Measurements from ENCODE around the gene CNTNAP5.

CNTNAP5 gene

DNA sequence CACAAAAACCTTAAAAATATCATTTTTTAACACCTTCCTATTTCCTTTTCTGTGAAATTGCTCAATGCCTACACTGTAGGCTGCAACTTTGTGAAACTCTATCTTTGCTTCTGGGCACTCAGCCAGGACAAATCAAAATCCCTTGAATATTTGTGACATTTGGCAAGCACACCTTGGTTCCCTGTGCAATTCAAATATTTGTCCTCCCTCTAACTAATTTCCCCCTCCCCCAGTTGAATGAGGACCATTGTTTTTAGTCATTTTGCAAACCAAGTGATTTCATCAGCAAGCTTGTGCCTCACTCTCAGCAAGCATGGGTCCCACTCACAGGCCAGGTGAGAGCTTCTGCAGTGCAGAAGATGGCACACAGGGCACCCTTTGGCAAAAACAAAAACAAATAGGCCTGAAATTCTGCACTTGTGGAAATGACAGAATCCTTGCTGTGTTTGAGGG, 541.5 kb downstream of the CNTNAP5 start:
- peak; percentile 68 for DNase-seq

DNA sequence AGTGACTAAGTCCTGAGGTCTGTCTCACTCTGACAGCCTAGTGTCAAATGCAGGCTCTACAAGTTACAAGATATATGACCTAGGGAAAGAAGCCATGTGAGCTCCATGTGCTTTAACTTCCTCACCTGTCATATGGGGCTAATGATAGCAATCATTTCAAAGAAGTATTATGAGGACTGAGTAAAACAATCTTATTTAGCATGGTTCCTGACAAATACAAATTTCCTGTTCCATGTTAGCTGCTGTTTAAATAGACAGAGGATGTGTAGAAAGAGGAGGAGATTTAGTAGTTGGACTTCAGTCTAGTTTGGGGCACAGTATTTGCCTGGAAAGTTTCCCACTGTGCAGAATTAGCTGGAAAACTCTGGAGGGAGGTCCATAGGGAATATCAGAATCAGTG, 545.8 kb downstream of the CNTNAP5 start:
- no peak for DNase-seq

DNA sequence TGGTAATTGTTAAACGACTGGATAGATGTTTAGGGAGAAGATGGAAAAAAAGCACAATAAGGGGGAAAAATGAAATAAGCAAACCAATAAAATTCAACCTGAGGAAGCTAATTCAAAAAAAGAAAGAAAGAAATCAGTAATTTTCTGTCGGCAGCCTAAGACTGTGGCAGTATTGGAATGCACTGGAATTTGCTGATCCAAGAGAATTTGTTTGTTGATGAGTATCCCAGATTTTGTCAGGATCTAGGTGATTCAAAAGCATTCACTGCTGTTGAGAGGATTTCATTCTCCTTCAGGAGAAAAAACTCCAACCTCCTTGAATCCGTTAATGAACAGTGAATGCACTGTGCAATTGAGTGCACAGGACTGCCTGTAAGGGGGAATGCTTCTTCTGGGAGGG, 546.7 kb downstream of the CNTNAP5 start:
- no peak for DNase-seq

DNA sequence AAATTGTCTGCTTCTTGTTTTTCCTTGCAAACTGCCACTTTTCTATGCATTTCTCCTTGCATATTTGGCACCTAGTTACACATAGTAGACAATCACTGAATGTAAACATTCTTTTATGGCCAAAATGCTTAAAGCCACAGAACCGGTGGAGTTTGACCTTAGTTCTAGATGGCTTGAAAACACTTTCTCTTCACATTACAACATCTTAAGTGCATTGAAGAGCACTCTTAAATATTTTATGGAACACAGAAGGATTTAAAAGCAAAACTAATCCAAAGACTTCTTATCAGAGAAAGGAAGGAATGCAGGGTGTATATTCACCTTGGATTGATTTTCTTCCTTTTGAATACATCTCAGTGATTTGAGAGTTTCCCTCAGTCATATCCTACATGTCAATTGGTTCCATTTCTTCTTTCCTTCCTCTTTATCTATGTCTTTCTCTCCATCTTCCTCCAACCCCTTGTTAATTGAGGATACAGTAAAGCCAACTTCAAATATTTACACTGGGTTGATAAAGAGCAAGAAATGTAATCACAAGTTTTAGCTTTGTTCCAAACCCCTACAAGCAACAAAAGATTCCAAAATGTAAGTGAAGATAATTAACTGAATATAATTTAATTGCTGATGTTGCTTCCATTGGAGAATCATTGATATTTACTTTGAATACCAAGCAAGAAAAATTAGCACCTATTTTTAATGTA, 548.0 kb downstream of the CNTNAP5 start:
- DNase-seq, result no peak

DNA sequence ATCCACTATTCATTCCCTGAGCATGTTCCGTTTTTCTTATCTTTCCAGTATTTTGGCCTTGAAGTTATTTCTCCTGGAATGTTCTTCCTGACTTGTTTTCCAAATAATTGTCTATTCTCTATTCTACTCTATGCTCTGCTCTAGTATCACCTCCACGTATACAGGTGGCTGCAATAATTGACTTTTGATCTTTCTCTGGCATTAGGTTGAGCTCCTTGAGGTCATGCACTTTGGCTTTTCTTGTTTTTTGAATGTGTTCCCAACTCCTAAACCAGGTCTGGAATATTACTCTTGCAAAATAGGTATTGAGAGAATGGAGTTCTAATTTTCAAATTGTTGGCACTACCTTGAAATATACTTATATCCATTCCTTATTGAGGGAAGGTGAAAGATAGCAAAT, 550.4 kb downstream of the CNTNAP5 start:
- DNase-seq, result no peak

DNA sequence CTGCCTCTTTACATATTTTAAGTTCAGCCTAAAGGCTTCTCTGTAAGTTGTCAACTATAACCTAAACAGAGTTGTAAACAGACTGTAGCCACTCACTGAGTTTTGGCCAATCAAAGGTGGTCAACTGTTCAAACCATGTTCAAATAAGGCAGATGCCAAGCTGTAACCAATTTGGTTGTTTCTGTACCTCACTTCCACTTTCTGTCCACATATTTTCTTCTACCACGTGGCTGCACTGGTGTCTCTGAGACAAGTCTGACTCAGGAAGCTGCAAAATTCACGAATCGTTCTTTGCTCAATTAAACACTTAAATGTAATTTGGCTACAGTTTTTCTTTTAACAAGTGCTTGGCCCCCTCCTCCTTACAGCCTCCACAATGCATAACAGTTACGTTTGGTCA, 555.2 kb downstream of the CNTNAP5 start:
- DNase-seq, result no peak

DNA sequence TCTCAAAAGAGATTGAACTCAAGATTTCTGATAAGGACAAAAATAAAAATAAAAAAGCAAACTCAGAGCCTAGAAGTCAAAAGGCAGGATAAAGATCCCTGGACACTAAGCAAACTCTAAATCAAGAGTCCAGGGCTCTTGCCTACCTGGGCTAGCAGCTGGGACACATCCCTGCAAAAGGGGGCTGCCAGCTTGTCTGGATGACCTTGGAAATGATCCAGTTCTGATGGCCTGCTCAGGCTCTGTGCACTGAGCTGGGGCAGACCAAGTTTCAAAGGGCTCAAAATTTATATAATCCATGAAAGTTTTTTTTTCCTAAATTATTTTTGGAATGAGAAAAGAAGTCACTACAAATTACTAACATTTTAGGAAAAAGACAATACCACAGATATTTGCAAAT, 557.3 kb downstream of the CNTNAP5 start:
- no peak for DNase-seq

DNA sequence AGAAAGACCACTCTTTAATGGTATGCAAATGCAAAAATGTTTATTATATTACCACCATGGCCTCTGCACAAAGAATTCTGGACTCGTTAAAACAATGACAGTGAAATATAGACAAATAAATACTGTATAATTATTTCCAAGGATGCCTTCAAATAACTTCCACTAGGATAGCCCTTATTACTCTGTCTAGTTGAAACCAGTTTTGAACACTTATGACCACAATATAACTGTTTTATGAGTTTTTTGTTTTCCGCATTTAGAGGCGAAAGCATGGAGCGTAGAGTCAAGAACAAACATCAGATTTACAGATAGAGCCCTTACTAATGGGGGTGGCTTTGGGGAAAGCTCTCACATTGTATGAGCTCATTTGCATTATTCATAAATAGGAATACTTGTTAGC, 559.5 kb downstream of the CNTNAP5 start:
- DNase-seq, result no peak

DNA sequence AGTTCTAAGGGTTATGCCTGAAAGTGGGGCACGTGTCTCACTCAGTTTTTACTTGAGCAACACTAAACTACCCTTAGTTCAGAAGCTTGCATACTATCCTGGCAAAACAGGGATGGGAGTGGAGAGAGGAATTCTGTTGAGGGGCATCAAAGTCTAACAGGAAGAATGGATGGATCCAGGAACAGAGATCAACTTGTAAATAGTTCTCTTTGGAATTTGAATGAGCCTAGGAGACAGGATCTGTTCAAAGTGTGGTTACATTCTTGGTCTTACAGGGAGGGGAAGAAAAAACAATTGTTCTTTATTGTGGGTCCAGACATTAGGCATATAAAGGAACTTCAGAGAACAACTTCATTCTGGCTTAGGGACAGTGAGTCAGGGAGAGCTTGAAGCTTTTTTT, 560.2 kb downstream of the CNTNAP5 start:
- DNase-seq, result no peak

DNA sequence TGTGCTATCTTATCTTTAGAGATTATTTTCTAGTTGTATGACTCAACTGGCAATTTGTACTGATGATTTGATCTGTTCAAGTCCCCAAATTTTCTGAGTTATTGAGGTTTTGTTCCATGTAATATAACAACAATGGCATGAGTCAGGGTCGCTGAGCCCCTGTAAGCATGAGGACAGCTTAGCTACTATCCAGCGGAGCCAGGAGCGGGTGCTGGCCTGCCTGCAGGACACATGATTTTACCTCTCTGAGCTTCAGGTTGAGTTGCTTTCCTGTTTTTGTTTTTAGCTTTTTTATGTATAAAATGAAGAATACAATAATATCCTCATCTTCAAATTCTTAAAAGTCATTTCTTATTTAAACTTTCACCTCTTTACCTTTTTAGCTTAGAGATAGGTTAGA, 561.1 kb downstream of the CNTNAP5 start:
- no peak for DNase-seq

DNA sequence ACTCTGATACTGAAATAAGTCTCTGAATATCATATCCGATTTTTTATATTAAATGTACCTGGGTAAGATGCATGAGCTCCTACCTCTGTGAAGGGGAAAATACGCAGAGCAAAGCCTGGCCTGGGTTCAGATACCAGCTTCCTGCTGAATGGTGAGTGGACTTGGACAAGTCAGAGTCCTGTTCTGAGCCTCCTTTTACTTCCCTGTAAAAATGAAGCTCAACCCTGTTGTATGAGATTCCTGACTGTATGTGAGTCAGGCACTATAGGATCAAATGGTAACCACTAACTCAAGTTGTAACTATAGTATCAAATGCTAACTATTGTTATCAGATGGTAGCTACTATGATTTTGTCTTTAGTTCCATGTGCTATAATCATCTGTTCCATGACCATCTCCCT, 561.7 kb downstream of the CNTNAP5 start:
- no peak for DNase-seq

DNA sequence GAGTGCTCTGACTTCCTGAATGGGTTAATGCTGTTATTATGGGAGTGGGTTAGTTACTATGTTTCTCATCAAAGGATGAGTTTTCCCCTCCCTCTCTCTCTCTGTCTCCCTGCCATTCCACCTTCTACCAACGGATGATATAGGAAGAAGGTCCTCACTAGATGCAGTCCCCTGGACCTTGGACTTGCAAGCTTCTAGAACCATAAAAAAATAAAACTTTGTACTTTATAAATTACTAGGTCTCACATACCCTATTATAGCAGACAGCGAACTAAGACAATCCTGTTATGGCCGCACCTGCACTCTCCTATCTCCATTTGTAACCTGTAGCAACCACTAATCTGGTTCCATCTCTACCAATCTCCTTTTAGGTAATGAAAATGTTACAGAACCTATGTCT, 564.9 kb downstream of the CNTNAP5 start:
- no peak for DNase-seq

DNA sequence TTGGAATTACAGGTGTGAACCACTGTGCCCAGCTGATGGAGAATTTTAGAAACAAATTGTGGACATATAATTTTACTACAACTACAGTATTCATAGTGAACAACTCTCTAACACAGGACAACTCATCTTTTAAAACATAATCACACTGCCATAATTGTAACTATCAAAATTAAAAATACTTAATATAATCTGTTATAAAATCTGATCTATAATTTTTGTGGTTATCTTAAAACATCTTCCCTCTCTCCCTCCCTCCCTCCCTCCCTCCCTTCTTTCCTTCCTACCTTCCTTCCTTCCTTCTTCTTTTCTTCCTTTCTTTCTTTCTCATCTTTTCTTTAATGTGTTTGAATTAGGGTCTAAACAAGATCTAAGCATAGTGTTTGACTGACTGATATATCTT, 577.7 kb downstream of the CNTNAP5 start:
- no peak for DNase-seq

DNA sequence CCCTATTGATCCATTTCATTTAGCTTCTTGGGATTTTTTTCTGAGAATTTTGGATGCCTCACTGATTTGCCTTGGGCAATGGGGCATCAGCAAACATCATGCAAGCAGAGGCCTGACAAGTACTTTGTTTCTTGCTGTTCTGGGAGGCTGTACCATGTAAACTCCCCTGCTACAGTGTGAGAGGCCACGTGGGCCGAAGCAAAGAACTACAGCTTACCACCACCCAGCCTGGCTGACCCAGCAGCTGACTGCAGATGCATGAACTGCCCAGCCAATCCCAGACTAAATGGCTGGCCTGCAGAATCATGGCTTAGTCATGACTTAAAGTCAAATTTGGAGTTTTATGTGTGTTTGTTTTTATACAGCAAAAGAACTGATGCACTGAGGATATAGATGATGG, 579.9 kb downstream of the CNTNAP5 start:
- DNase-seq, result no peak

DNA sequence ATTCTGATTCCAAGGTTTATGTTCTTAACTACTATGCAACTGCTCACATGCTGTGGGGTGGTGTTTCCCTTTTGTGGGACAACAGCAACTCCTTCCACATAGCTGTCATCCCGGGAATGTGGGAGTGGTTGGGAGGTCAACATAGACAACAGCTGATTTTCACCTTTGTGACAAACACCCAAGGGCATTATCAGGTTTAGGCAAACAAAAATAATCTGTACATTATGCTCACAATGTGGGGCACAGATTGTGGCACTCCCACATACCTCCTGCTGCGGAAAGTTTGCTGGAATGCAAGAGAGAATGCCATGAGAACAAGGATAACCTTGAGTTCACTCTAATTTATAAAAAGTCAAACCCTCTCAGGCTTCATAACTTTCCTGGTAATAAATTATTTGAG, 582.6 kb downstream of the CNTNAP5 start:
- no peak for DNase-seq

DNA sequence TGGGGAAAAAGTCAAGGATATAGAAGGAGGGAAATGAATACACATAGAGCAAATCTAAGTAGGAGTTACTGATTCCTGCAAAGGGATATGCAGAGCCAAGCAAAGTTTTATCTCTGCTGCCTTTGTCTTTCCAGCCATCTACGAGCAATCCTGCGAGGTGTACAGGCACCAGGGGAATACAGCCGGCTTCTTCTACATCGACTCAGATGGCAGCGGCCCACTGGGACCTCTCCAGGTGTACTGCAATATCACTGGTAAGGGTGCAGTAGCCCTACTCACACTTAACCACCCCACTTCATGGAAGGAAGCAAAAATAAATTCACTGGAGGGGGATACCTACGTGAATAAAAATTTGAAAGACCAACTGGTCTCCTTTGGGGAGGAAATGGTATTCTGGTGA, 584.6 kb downstream of the CNTNAP5 start:
- no peak for DNase-seq

DNA sequence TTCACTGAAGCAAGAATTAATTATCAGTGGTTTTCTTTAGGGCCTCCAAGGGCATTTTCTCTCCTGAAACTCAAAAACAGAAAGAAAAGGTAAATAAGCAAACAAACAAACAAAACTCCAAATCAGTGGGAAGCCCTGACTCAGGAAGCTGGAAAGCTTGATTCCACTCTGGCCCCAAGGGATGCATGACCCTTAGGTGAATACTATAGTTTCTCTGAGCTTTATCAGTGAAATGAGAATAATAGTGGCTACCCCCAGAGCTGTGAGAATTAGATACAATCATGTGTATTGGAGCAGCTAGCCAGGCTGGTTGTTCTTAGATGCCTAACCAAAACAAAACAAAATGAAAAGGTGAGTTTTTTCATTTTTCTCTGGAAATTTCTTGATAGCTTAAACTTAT, 585.1 kb downstream of the CNTNAP5 start:
- DNase-seq, result no peak

DNA sequence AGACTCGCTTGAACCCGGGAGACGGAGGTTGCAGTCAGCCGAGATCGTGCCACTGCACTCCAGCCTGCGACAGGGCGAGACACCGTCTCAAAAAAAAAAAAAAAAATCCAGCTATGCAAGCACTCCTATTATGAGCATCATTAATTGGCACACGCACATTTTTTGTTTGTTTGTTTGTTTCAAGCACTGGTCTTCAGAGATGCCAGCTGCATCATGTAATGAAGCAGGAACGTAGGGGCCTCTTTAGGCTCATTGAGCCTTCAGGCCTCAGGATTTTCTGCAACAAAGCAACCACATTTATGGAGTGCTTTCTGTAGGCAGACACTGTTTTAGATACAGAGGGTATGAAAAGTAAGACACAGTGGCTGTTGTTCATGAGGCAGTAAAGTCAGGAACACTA, 585.8 kb downstream of the CNTNAP5 start:
- DNase-seq, result no peak

DNA sequence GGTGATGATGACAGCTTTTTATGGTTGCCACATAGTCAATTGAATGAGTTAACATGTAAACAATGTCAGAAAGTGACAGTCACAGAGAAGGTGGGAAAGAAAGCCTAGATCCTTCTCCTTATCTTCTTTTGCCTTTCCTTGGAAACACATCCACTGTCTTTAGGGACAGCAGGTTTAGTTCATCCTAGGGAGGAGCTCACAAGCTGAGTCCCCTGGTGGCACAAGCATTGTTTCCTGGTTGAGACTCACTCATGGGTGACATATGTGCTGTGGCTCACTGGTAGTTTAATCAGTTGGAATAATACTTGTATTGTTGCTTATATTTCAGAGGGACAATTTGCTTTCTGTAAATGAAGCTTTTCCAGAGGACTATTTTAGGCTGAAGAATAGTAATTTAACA, 598.5 kb downstream of the CNTNAP5 start:
- no peak for DNase-seq

DNA sequence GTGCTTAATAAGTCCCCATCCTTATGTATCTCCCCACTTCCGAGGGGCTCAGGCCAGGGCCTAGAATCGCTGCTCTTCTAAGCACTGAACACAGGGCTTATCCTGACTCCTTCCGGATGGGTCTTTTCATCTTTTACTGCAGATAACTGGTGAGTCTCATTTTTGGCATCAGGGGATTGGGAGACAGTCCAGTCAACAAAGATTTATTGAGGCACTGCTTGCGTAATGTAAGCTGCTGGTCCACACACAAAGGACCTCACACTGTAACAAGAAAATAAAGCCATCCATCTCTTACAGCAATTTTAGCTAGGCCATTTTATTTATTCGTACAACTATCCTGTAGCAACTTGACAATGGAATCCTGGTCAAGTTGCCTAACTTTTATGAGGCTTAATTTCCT, 600.5 kb downstream of the CNTNAP5 start:
- DNase-seq, result no peak

DNA sequence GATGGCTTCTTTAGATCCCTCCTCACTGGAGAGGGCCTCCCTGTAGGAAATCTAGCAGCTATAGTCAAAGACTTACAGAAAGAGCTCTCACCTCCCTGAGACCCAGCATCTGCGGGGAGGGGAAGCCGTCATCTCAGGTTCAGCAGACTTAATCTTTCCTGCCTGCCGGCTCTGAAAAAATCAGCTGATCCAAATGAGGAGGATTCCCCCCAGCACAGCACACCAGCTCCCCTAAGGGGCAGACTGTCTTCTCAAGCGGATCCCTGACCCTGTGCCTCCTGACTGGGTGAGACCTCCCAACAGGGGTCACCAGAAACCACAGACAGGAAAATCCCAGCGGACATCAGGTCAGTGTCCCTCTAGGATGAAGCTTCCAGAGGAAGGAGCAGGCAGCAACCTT, 601.9 kb downstream of the CNTNAP5 start:
- no peak for DNase-seq

DNA sequence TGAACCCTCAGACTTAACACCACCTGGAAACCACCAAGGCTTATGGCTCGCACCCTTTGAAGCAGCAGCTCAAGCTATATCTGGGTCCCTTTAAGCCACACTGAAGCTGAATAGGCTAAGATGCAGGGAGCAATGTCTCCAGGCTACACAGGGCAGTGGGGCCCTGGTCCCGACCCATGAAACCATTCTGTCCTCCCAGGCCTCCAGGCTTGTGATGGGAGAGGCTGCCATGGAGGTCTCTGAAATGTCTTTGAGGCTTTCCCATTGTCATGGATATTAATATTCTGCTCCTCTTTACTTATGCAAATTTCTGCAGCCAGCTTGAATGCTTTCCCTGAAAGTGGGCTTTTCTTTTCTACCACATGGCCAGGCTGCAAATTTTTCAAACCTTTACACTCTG, 608.7 kb downstream of the CNTNAP5 start:
- no peak for DNase-seq

DNA sequence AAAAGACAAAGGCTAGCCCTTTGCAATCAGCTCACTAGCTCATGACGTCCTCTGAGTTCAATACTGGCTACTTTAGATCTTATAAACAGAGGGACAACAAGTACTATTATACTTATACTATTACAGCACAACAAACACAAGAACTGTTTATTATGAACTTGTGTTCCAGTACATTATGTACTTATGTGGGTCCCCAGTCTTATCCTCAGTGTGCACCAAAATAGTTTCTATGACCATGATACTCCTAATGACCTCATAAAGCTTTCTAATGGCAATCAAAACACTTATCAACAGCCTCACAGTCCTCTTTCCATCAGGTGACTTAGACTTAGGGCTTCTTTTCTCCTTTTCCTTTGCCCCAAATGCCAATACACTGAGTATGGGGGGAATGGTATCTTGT, 614.4 kb downstream of the CNTNAP5 start:
- no peak for DNase-seq

DNA sequence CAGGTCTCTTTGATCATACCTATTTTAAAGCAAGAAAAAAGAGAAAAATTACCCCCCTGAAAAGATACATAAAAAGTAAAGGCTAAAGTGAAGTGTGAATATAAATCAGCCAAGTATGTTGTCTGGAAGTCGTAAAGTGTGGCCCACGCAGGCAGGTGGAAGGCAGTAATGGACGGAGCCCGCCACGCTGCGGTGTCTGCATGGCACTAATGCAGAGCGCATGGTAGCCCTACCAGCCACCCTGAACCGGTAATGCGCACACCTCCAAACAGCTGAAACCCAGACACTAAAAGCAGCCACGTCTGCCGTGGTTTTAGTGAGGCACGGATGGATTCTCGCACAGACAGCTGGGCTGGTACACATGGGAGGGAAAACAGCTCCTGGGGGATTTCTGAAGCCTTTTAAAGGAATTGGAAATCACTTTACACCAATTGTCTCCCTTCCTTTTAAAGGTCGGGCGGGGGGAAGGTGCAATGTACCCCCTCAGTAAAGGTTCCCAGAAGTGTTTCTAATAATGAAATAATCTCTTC, 615.2 kb downstream of the CNTNAP5 start:
- DNase-seq, result no peak

DNA sequence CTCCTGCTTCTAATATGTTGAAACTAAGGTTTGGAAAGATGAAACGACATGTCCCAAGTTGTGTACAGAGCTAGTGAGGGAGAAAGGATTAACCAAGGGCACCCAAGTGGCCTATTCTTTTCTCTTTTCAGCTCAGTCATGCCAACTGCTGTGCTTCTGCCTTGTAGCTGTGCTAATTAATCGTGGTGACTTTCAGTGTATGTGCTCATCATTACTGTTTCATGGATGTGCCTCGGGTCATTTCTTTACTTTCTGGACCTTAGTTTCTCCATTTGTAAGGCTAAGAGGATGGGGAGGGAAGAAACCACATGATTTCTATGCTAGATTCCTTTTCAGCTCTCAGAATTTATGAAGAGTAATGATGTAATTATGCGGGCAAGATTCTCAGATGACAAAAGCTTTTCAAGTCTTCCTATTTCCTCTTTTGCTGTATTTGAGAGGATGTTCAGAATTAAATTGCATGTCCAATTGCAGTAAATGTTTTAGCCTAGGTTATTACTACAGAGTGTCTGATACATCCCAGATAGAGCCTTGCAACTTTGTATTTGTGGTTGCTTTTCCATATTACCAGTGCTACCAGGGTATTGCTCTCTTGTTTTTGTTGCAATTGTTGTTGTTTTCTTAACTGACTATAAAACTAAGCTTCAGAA, 621.2 kb downstream of the CNTNAP5 start:
- no peak for DNase-seq
